ENCODE results near the gene MDN1. TPM values are rescaled to one million over a fixed set of nuclear protein-coding genes. Genes with fewer than 3 reads are reported as not detected.

Gene MDN1
- total and polyA plus RNA-seq, 2 of the 4 experiments (the other 2 are of a cell fraction): 7.7 to 26.7 TPM

GRCh38 chr6:89711801-89712200, 107.8 kb downstream of the MDN1 start:
- WGBS, 2 experiments (ENCODE audit: extremely low coverage in 2 of 2, insufficient read length in 1 of 2): no CpG with 5 or more reads among the region's 3 CpGs
- H3K4ac ChIP-seq (ENCODE audit: low read depth, low read length): no peak overlapping the region
- H2AK9ac ChIP-seq (replicated peaks; ENCODE audit: low read depth, low read length, poor library complexity): no peak overlapping the region
- intact Hi-C loops (cut with micrococcal nuclease) (no loop called here), dilution Hi-C loops (cut with HindIII; ENCODE audit: low sequenced_read_pairs, unreplicated experiment) (no loop called here), in situ Hi-C loops (cut with MboI; ENCODE audit: low sequenced_read_pairs) (no loop called here)
- H2BK20ac ChIP-seq (ENCODE audit: low read depth, low read length): no peak overlapping the region
- H3K18ac ChIP-seq (ENCODE audit: low read depth, low read length): no peak overlapping the region
- no peak overlapping the region for H3K4me3 ChIP-seq (ENCODE audit: insufficient read depth, low read depth, low read length)
- H3K27me3 ChIP-seq (ENCODE audit: control insufficient read depth, insufficient read depth, low read length): no peaks in the 10 kb centered on the region
- no peak overlapping the region for H3K9ac ChIP-seq (ENCODE audit: low read depth, low read length)
- ChIA-PET CTCF (no interaction called here), POLR2A (ENCODE audit: unreplicated experiment) (no interaction called here)
- H3K14ac ChIP-seq (replicated peaks; ENCODE audit: low read depth, low read length): no peak overlapping the region
- H4K91ac ChIP-seq (ENCODE audit: insufficient read depth, low read depth, low read length): no peak overlapping the region
- no peak overlapping the region for H4K5ac ChIP-seq (ENCODE audit: low read depth, low read length)
- no peak overlapping the region for H3K56ac ChIP-seq (ENCODE audit: extremely low read depth, insufficient read depth, low read length)
- no TSS peak for BruUV-seq (replicated peaks)
- no peak overlapping the region for H2BK5ac ChIP-seq (ENCODE audit: low read depth, low read length, poor library complexity, severe bottlenecking)
- no peak overlapping the region for H2AK5ac ChIP-seq (ENCODE audit: low read depth, low read length)
- H3K36me3 ChIP-seq (ENCODE audit: control insufficient read depth, insufficient read depth, low read length): peaks cover 27% of the 10 kb centered on the region
- ATAC-seq (ENCODE audit: low read depth): no peak
- no peaks in the 10 kb centered on the region for H3K79me1 ChIP-seq (ENCODE audit: low read depth in 1 of 2, low read length in 2 of 2)
- no peak overlapping the region for H2AFZ ChIP-seq (replicated peaks; ENCODE audit: low read length, poor library complexity)
- no peak overlapping the region for H3K27ac ChIP-seq (ENCODE audit: insufficient read depth, low read length)
- H4K20me1 ChIP-seq (ENCODE audit: insufficient read depth, low read length): no peaks in the 10 kb centered on the region
- no peak overlapping the region for H4K8ac ChIP-seq (ENCODE audit: low read depth in 2 of 2, low read length in 2 of 2)
- H3K4me2 ChIP-seq (ENCODE audit: low read depth, low read length): no peak overlapping the region
- no peaks in the 10 kb centered on the region for H3K9me1 ChIP-seq (ENCODE audit: insufficient read depth, low read length)
- TF ChIP-seq RFX5 (IDR thresholded peaks at IDR 0.05; ENCODE audit: low read depth, low read length) (no peak), NFE2L2 (IDR thresholded peaks at IDR 0.05; ENCODE audit: low read depth, low read length) (no peak), CTCF (conservative IDR thresholded peaks at IDR 0.05; ENCODE audit: low read depth, low read length) (no peak), ELK1 (IDR thresholded peaks at IDR 0.05; ENCODE audit: borderline replicate concordance, low read depth, low read length) (no peak), CEBPB (IDR thresholded peaks at IDR 0.05; ENCODE audit: low read depth, low read length) (no peak), MAZ (IDR thresholded peaks at IDR 0.05; ENCODE audit: borderline replicate concordance, low read depth, low read length) (no peak), POLR2A (IDR thresholded peaks at IDR 0.05; ENCODE audit: low read depth, low read length) (no peak), MXI1 (IDR thresholded peaks at IDR 0.05; ENCODE audit: borderline replicate concordance, low read depth, low read length) (no peak), FOS (IDR thresholded peaks at IDR 0.05; ENCODE audit: low read depth, low read length) (no peak), MAFK (IDR thresholded peaks at IDR 0.05; ENCODE audit: low read depth, low read length) (no peak), RAD21 (IDR thresholded peaks at IDR 0.05; ENCODE audit: low read length) (no peak), USF2 (IDR thresholded peaks at IDR 0.05; ENCODE audit: low read depth, low read length) (no peak), RCOR1 (IDR thresholded peaks at IDR 0.05; ENCODE audit: insufficient replicate concordance, low read length) (no peak), BHLHE40 (IDR thresholded peaks at IDR 0.05; ENCODE audit: low read depth, low read length) (no peak), CHD1 (IDR thresholded peaks at IDR 0.05; ENCODE audit: low read depth, low read length) (no peak), SMC3 (IDR thresholded peaks at IDR 0.05; ENCODE audit: low read depth, low read length) (no peak)
- no peak overlapping the region for H2BK120ac ChIP-seq (ENCODE audit: low read depth, low read length)
- no peaks in the 10 kb centered on the region for H3K4me1 ChIP-seq (ENCODE audit: control insufficient read depth, insufficient read depth, low read length)
- H3K9me3 ChIP-seq (ENCODE audit: control insufficient read depth, insufficient read depth, low read length): no peaks in the 10 kb centered on the region
- H3K23ac ChIP-seq (ENCODE audit: low read depth, low read length): no peak overlapping the region
- DNase-seq: no peak
- no peak overlapping the region for H2BK15ac ChIP-seq (ENCODE audit: low read depth, low read length)
